Left ventricle myocardium inferior (tissue), 1 donor: ENCODE results near the gene ALDH3B1. TPM values are rescaled to one million over a fixed set of nuclear protein-coding genes. Genes with fewer than 3 reads are reported as not detected.

Experiments
- DNase-seq: peaks from one replicate; pipeline ENCODE4 v3.0.0-alpha.2; 2020
- H3K27ac ChIP-seq: fragments of 200-600 bp; replicated peaks from 2 replicates; pipeline ENCODE4 v1.8.0; 2021
- H3K27me3 ChIP-seq: fragments of 200-600 bp; 2 replicates; pipeline ENCODE4 v1.8.0; 2021; ENCODE audit warnings: low read depth
- H3K36me3 ChIP-seq: fragments of 200-600 bp; 2 replicates; pipeline ENCODE4 v1.8.0; 2021
- H3K4me1 ChIP-seq: fragments of 200-600 bp; 2 replicates; pipeline ENCODE4 v1.8.0; 2021
- H3K4me3 ChIP-seq: fragments of 200-600 bp; 2 replicates; pipeline ENCODE4 v1.8.0; 2021; ENCODE audit warnings: mild to moderate bottlenecking, moderate library complexity
- H3K9me3 ChIP-seq: fragments of 200-600 bp; replicated peaks from 2 replicates; pipeline ENCODE4 v1.8.0; 2021
- intact Hi-C: fragments of 100-400 bp; cut with micrococcal nuclease; formaldehyde crosslinking; loops from one replicate; pipeline ENCODE4 v1.11.0; 2022
- total RNA-seq: library from RNA; stranded (reverse); fragmentation: NEBNext Ultra II Directional; extraction: Animal tissue kit (Norgen Biotek cat#: 25700); gene quantifications from one replicate; pipeline ENCODE4 v1.2.1, GENCODE V29; 2021
- TF ChIP-seq, protein P1 (sequence below): fragments of 200-600 bp; IDR thresholded peaks from 2 replicates; pipeline ENCODE4 v1.8.0; 2021; ENCODE audit warnings: antibody characterized with exemption, mild to moderate bottlenecking, borderline replicate concordance
- donor health status: DM: no; HTN: yes; CAD: no; lungs with severe emphysema.

The ALDH3B1 gene
- total RNA-seq, 1 donor from 2014 or later, result 3.7 TPM

DNA sequence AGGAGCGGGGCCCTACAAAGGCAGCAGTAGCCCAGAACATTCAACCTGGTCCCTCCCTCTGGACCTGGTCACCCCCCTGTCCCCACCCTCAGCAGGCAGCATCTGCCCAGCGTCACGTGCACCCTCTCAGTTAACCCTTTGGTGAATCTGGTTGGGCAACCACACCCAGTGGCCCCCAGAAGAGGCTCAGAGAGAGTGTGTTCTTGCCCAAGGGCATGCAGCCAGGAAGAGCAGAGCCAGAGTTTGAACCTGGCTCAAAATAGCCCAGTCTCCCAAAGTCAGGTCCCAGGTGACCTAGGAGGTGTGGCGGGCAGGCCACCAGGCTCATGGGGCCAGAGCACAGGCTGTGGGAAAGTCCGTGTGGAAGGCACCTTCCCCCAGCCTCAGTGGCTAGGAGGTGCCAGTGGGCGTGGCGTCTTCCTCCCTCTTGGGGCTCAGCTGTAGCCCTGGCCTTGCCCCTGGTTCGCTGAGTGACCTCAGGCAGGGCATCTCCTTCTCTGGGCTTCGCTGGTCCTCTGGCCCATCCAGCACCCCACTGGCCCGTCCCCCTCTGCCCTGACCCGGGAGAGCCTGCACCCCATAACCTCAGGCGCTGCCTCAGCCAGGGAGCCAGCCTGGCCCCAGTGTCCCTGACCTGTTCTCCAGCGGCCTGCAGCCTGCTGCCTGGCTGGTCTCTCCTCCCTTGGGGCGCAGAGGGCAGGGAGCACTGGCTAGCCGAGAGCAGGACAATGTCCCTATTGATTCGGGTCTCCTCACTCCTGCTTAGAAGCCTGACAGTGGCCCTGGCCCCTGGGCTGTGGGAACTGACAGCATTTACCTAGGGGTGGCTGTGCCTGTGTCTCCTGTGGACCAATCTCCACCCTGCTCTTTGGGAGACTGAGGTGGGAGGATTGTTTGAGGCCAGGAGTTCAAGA lies 7.0 kb downstream of the ALDH3B1 start:
- TF ChIP-seq, protein P1, sequence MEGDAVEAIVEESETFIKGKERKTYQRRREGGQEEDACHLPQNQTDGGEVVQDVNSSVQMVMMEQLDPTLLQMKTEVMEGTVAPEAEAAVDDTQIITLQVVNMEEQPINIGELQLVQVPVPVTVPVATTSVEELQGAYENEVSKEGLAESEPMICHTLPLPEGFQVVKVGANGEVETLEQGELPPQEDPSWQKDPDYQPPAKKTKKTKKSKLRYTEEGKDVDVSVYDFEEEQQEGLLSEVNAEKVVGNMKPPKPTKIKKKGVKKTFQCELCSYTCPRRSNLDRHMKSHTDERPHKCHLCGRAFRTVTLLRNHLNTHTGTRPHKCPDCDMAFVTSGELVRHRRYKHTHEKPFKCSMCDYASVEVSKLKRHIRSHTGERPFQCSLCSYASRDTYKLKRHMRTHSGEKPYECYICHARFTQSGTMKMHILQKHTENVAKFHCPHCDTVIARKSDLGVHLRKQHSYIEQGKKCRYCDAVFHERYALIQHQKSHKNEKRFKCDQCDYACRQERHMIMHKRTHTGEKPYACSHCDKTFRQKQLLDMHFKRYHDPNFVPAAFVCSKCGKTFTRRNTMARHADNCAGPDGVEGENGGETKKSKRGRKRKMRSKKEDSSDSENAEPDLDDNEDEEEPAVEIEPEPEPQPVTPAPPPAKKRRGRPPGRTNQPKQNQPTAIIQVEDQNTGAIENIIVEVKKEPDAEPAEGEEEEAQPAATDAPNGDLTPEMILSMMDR, result no peak
- intact Hi-C loops, result no loop called here
- H3K27ac ChIP-seq, result no peak overlapping the region
- no peaks in the 10 kb centered on the region for H3K27me3 ChIP-seq
- no peaks in the 10 kb centered on the region for H3K9me3 ChIP-seq
- no peaks in the 10 kb centered on the region for H3K36me3 ChIP-seq
- H3K4me3 ChIP-seq, result no peak overlapping the region
- no peak for DNase-seq
- H3K4me1 ChIP-seq, result peaks cover 9% of the 10 kb centered on the region

- no peak overlapping the region for H3K27ac ChIP-seq
- no peaks in the 10 kb centered on the region for H3K27me3 ChIP-seq
- TF ChIP-seq, protein P1, result no peak
- intact Hi-C loops, result no loop called here
- H3K9me3 ChIP-seq, result no peaks in the 10 kb centered on the region
- peaks cover 9% of the 10 kb centered on the region for H3K4me1 ChIP-seq
- H3K4me3 ChIP-seq, result no peak overlapping the region
- H3K36me3 ChIP-seq, result no peaks in the 10 kb centered on the region
- DNase-seq, result no peak
Measured at GRCh38 chr11:68017980-68018729, 8.0 kb downstream of the ALDH3B1 start.

- Histone ChIP-seq H3K4me3 (no peak overlapping the region), H3K27ac (no peak overlapping the region), H3K36me3 (no peaks in the 10 kb centered on the region), H3K4me1 (peaks cover 9% of the 10 kb centered on the region), H3K9me3 (no peaks in the 10 kb centered on the region), H3K27me3 (no peaks in the 10 kb centered on the region)
- intact Hi-C loops, result no loop called here
- DNase-seq, result no peak
- TF ChIP-seq, protein P1, result no peak
Measured at GRCh38 chr11:68018730-68019190, 8.6 kb downstream of the ALDH3B1 start.

DNA sequence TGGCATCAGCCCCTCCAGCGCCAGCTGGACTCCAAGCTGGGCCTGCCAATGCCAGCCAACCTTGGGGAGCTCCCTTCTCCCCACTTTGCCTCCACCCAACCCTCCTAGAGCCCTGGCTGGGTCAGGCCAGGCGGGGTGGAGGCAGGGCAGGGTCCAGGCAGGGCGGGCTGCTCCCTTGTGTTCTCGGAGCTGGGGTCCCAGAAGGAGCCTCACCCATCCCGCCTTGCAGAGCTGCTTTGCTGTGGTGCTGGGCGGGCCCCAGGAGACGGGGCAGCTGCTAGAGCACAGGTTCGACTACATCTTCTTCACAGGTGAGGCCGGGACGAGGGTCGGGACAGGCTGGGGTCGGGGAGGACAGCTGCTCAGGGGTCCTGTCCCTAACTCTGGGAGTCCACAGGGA lies 9.4 kb downstream of the ALDH3B1 start:
- TF ChIP-seq, protein P1, result no peak
- Histone ChIP-seq H3K36me3 (no peaks in the 10 kb centered on the region), H3K27ac (no peak overlapping the region), H3K4me1 (peaks cover 9% of the 10 kb centered on the region), H3K9me3 (peaks cover 4% of the 10 kb centered on the region), H3K27me3 (no peaks in the 10 kb centered on the region), H3K4me3 (no peak overlapping the region)
- DNase-seq, result no peak
- intact Hi-C loops, result no loop called here

- H3K27ac ChIP-seq, result no peak overlapping the region
- intact Hi-C loops, result no loop called here
- TF ChIP-seq, protein P1, result peak; percentile 35
Measured at GRCh38 chr11:68020575-68020974, 10.4 kb downstream of the ALDH3B1 start.

More at GRCh38 chr11:68020575-68020974, 10.4 kb downstream of the ALDH3B1 start:
- Histone ChIP-seq H3K9me3 (peaks cover 11% of the 10 kb centered on the region), H3K36me3 (peaks cover 5% of the 10 kb centered on the region), H3K4me1 (peaks cover 9% of the 10 kb centered on the region), H3K4me3 (no peak overlapping the region), H3K27me3 (no peaks in the 10 kb centered on the region)
- no peak for DNase-seq
